GM12878 (cell line): ENCODE data around the gene RGS16. TPM values are rescaled to one million over a fixed set of nuclear protein-coding genes. Genes with fewer than 3 reads are reported as not detected.
A peak's percentile ranks its signal among the peaks of the same experiment; 100 is the strongest.

ENCODE experiments used
- BMI1 ChIP-seq: fragments of 450-650 bp; IDR thresholded peaks from 2 replicates; pipeline ENCODE4 v1.6.1; 2016; ENCODE audit warnings: mild to moderate bottlenecking, moderate library complexity, borderline replicate concordance
- CBX3 ChIP-seq: fragments of 200-600 bp; sonication (generic); IDR thresholded peaks from 2 replicates; pipeline ENCODE4 v1.6.1; 2016; ENCODE audit warnings: low read depth, borderline replicate concordance
- CHD4 ChIP-seq: fragments of 200-600 bp; sonication (generic); IDR thresholded peaks from 2 replicates; pipeline ENCODE4 v1.6.1; 2016; ENCODE audit warnings: mild to moderate bottlenecking
- ESRRA ChIP-seq: IDR thresholded peaks from 2 replicates; pipeline ENCODE4 v1.6.1; 2012; ENCODE audit warnings: mild to moderate bottlenecking, low read length, improper control_type of control experiment
- FOXM1 ChIP-seq: IDR thresholded peaks from 2 replicates; pipeline ENCODE4 v1.6.1; 2012; ENCODE audit warnings: low read depth, mild to moderate bottlenecking, inconsistent platforms, low read length, moderate library complexity
- GABPA ChIP-seq: IDR thresholded peaks from 2 replicates; pipeline ENCODE4 v1.6.1; 2014; ENCODE audit warnings: antibody characterized with exemption, low read depth, mild to moderate bottlenecking, inconsistent platforms
- IKZF2 ChIP-seq, 2 experiments: fragments of 450-650 bp; IDR thresholded peaks; 2 replicates each; pipeline ENCODE4 v1.6.1; 2017; ENCODE audit warnings: mild to moderate bottlenecking in 2 of 2, moderate library complexity in 2 of 2
- JUND ChIP-seq: IDR thresholded peaks from 2 replicates; pipeline ENCODE4 v1.6.1; 2012; ENCODE audit warnings: low read depth, mild to moderate bottlenecking, low read length, improper control_type of control experiment, moderate library complexity
- KLF5 ChIP-seq: fragments of 450-650 bp; IDR thresholded peaks from 2 replicates; pipeline ENCODE4 v1.6.1; 2014; ENCODE audit warnings: mild to moderate bottlenecking; ENCODE audit not compliant: partially characterized antibody
- PML ChIP-seq: IDR thresholded peaks from 2 replicates; pipeline ENCODE4 v1.6.1; 2012; ENCODE audit warnings: low read length, inconsistent platforms
- POLR2AphosphoS5 ChIP-seq: IDR thresholded peaks from 2 replicates; pipeline ENCODE4 v1.6.1; 2011; ENCODE audit warnings: mild to moderate bottlenecking, low read length, inconsistent platforms
- PRDM15 ChIP-seq: fragments of 450-650 bp; formaldehyde crosslinking; IDR thresholded peaks from 2 replicates; pipeline ENCODE4 v1.4.0; 2020; ENCODE audit warnings: mild to moderate bottlenecking, moderate library complexity
- SMARCA5 ChIP-seq: fragments of 450-650 bp; IDR thresholded peaks from 2 replicates; pipeline ENCODE4 v1.6.1; 2017; ENCODE audit warnings: mild to moderate bottlenecking
- TBL1XR1 ChIP-seq: IDR thresholded peaks from 2 replicates; pipeline ENCODE4 v1.6.1; 2012; ENCODE audit warnings: low read depth, low read length, improper control_type of control experiment
- YBX1 ChIP-seq: fragments of 450-650 bp; IDR thresholded peaks from 2 replicates; pipeline ENCODE4 v1.6.1; 2016; ENCODE audit warnings: antibody characterized with exemption
- ZBTB4 ChIP-seq: fragments of 450-650 bp; formaldehyde crosslinking; IDR thresholded peaks from 2 replicates; pipeline ENCODE4 v1.4.0; 2022; ENCODE audit warnings: mild to moderate bottlenecking, moderate library complexity
- ZNF217 ChIP-seq: fragments of 450-650 bp; IDR thresholded peaks from 2 replicates; pipeline ENCODE4 v1.6.1; 2017; ENCODE audit warnings: antibody characterized with exemption, mild to moderate bottlenecking
- polyA plus RNA-seq, 11 experiments: library from polyadenylated mRNA; depleted of rRNA in 4 of 11; unstranded in 6 of 11; stranded (reverse) in 5 of 11; fragments of >200 nt; fragmentation: Nextera tagmentation in 4 of 11; fragmentation: Illumina TruSeq in 1 of 11; extraction: Ambion mirVana in 4 of 11; extraction: Trizol in 1 of 11; gene quantifications; 1 replicate in 1 of 11; 2 replicates in 10 of 11; pipeline versions ENCODE4 v1.2.1 to v1.2.3, GENCODE V29; 2011 to 2016; ENCODE audit warnings: inconsistent platforms in 2 of 11, missing spikeins in 2 of 11, low read depth in 1 of 11
- total RNA-seq, 4 experiments: library from RNA; depleted of rRNA in 3 of 4; stranded (reverse); fragments of >200 nt in 3 of 4; fragmentation: Illumina TruSeq in 1 of 4; extraction: Trizol in 1 of 4; gene quantifications; 2 replicates each; pipeline versions ENCODE4 v1.2.1 to v1.2.3, GENCODE V29; 2013 to 2021
- TF ChIP-seq, protein P1 (sequence below): fragments of 150-350 bp; IDR thresholded peaks from 2 replicates; pipeline ENCODE4 v1.6.1; 2014; ENCODE audit warnings: mild to moderate bottlenecking, low read depth, low read length
- TF ChIP-seq, protein P2 (sequence below), 3 experiments: IDR thresholded peaks in 2 of 3; conservative IDR thresholded peaks in 1 of 3; 2 replicates each; pipeline ENCODE4 v1.5.1; 2011; ENCODE audit warnings: low read depth in 3 of 3, low read length in 3 of 3, mild to moderate bottlenecking in 3 of 3, control low read depth in 2 of 3, moderate library complexity in 2 of 3, inconsistent platforms in 1 of 3, mixed read lengths in 1 of 3; ENCODE audit not compliant: control insufficient read depth in 2 of 3, insufficient read depth in 1 of 3; ENCODE audit errors: extremely low read depth in 1 of 3

The RGS16 gene
- total and polyA plus RNA-seq, 10 of the 15 experiments (the other 5 are each of a cell fraction or from before 2014, with no cell fraction given): 16.4 to 58.2 (median 44.6) TPM

- TF ChIP-seq PRDM15 (CRISPR knock-in tag) (no peak), CBX3 (no peak), GABPA (no peak), ESRRA (no peak), SMARCA5 (peak; percentile 69; the same call in 1 of the 2 replicates), PML (no peak), TBL1XR1 (no peak; the same call in 1 of the 2 replicates), YBX1 (no peak), POLR2AphosphoS5 (peak; percentile 26; the same call in 1 of the 2 replicates), FOXM1 (no peak), JUND (no peak), KLF5 (no peak), CHD4 (no peak), ZNF217 (0 out of 2 replicates have a peak, but pooled peaks have one; percentile 63), ZBTB4 (CRISPR knock-in tag) (no peak), IKZF2 (IDR thresholded peaks at IDR 0.05) (no peak), BMI1 (no peak)
- TF ChIP-seq, protein P1, sequence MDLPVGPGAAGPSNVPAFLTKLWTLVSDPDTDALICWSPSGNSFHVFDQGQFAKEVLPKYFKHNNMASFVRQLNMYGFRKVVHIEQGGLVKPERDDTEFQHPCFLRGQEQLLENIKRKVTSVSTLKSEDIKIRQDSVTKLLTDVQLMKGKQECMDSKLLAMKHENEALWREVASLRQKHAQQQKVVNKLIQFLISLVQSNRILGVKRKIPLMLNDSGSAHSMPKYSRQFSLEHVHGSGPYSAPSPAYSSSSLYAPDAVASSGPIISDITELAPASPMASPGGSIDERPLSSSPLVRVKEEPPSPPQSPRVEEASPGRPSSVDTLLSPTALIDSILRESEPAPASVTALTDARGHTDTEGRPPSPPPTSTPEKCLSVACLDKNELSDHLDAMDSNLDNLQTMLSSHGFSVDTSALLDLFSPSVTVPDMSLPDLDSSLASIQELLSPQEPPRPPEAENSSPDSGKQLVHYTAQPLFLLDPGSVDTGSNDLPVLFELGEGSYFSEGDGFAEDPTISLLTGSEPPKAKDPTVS: no peak
- TF ChIP-seq, protein P2, sequence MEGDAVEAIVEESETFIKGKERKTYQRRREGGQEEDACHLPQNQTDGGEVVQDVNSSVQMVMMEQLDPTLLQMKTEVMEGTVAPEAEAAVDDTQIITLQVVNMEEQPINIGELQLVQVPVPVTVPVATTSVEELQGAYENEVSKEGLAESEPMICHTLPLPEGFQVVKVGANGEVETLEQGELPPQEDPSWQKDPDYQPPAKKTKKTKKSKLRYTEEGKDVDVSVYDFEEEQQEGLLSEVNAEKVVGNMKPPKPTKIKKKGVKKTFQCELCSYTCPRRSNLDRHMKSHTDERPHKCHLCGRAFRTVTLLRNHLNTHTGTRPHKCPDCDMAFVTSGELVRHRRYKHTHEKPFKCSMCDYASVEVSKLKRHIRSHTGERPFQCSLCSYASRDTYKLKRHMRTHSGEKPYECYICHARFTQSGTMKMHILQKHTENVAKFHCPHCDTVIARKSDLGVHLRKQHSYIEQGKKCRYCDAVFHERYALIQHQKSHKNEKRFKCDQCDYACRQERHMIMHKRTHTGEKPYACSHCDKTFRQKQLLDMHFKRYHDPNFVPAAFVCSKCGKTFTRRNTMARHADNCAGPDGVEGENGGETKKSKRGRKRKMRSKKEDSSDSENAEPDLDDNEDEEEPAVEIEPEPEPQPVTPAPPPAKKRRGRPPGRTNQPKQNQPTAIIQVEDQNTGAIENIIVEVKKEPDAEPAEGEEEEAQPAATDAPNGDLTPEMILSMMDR (IDR thresholded peaks at IDR 0.05 in 2 of 3, conservative IDR thresholded peaks at IDR 0.05 in 1 of 3; ENCODE audit: control insufficient read depth in 2 of 3, extremely low read depth in 1 of 3, insufficient read depth in 1 of 3, low read depth in 3 of 3, low read length in 3 of 3): no peak
Observed at GRCh38 chr1:182615468-182616129, 11.4 kb upstream of the RGS16 start (continued).
